ENCODE data around the gene MAPK8IP1.
"Not testable (repeated sequence)": the region's sequence is repeated elsewhere in the genome, so short reads cannot be mapped to it uniquely, and the experiment has no call there.

Gene MAPK8IP1

GRCh38 chr11:45896422-45896984 lies 11.1 kb downstream of the MAPK8IP1 start:
- in situ Hi-C loops (cut with MboI; ENCODE audit: low pct_unique_long_range_greater_than_20kb, low sequenced_read_pairs, unreplicated experiment), result no loop called here
- no peak for DNase-seq (ENCODE audit: low spot score)
- TF ChIP-seq CTCF (IDR thresholded peaks at IDR 0.05; ENCODE audit: extremely low read depth, insufficient read depth, missing control alignments), result no peak

GRCh38 chr11:45897556-45897955 lies 12.1 kb downstream of the MAPK8IP1 start:
- in situ Hi-C loops (cut with MboI; ENCODE audit: low pct_unique_long_range_greater_than_20kb, low sequenced_read_pairs, unreplicated experiment), result no loop called here
- TF ChIP-seq CTCF (IDR thresholded peaks at IDR 0.05; ENCODE audit: extremely low read depth, insufficient read depth, missing control alignments), result no peak

GRCh38 chr11:45899086-45899447 lies 13.6 kb downstream of the MAPK8IP1 start:
- no peak for DNase-seq (ENCODE audit: low spot score)
- TF ChIP-seq CTCF (IDR thresholded peaks at IDR 0.05; ENCODE audit: extremely low read depth, insufficient read depth, missing control alignments), result no peak
- in situ Hi-C loops (cut with MboI; ENCODE audit: low pct_unique_long_range_greater_than_20kb, low sequenced_read_pairs, unreplicated experiment), result no loop called here

More at GRCh38 chr11:45897556-45897955, 12.1 kb downstream of the MAPK8IP1 start:
- DNase-seq (ENCODE audit: low spot score), result no peak

- in situ Hi-C loops (cut with MboI; ENCODE audit: low pct_unique_long_range_greater_than_20kb, low sequenced_read_pairs, unreplicated experiment), result no loop called here
- DNase-seq (ENCODE audit: low spot score), result peak; percentile 93
- no peak for TF ChIP-seq CTCF (IDR thresholded peaks at IDR 0.05; ENCODE audit: extremely low read depth, insufficient read depth, missing control alignments)
Observed at GRCh38 chr11:45899448-45900174, 14.2 kb downstream of the MAPK8IP1 start.

GRCh38 chr11:45900175-45900800 lies 14.8 kb downstream of the MAPK8IP1 start:
- DNase-seq (ENCODE audit: low spot score); in situ Hi-C loops (cut with MboI; ENCODE audit: low pct_unique_long_range_greater_than_20kb, low sequenced_read_pairs, unreplicated experiment): not testable (repeated sequence)

- in situ Hi-C loops (cut with MboI; ENCODE audit: low pct_unique_long_range_greater_than_20kb, low sequenced_read_pairs, unreplicated experiment), result no loop called here
- no peak for TF ChIP-seq CTCF (IDR thresholded peaks at IDR 0.05; ENCODE audit: extremely low read depth, insufficient read depth, missing control alignments)
- DNase-seq (ENCODE audit: low spot score), result no peak
Observed at GRCh38 chr11:45900916-45901617, 15.6 kb downstream of the MAPK8IP1 start.
